HTERT RPE-1 (cell line): Measurements from ENCODE around the gene WDR72.
"Not testable (repeated sequence)": the region's sequence is repeated elsewhere in the genome, so short reads cannot be mapped to it uniquely, and the experiment has no call there.

ENCODE experiments used
- in situ Hi-C: fragments of 300-500 bp; cut with MboI; formaldehyde crosslinking; loops from 4 replicates; pipeline ENCODE4 v1.14.3; 2020; ENCODE audit warnings: low sequenced_read_pairs

WDR72 gene

DNA sequence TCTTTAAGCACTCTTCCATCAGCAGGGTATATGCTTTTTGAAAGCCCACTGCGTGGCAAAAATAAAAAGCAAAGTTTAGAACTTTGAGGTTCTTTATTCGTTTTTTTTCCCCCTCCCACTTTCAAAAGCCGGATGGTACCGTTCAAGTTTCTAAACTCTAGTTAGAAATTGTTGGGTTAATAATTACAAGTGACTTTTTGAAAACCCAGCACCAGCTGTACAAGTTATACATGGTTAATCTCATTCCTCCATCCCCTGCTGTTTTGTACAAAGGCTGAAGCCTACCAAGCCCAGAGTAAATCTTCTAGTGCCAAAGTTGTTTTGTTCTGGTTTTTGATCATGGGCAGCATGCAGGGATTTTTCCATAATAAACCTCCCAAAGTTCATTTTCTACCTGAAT, 48.6 kb downstream of the WDR72 start:
- in situ Hi-C loops, result no loop called here

DNA sequence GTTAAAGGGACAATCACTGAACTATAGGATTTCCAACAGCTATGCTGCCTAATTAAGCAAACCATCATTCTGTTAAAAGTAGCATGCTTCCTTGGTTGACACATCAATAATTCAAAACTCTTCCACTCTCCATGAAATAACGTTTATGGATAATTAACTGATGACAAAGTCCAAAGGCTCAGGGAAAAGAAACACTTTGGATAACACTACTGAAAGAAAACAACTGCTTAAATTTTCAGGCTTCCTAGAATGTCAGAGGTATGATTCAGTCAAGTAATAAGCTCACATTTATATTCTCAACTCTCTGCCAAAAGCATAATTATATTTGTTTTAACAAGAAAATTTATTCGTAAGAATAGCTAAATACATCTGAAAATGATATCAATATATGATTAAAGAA, 49.6 kb downstream of the WDR72 start:
- in situ Hi-C loops, result no loop called here

DNA sequence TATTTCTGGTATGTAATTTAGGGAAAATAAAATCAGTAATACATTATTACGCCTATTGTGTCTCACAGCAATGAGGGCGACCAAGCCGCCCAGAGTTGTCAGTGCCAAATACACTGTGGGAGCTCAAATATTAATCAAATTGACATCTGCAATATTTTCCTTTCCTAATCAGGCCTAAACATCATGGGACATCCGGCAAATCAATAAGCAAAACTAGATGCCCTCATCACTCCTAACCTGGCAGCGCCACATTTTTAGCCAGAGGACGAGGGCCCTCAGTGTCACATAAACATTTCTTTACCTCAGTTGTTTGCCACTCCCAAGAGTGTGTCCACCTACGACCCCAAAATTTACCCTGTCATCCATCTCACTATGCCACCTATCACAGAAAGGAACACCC, 64.1 kb downstream of the WDR72 start:
- in situ Hi-C loops, result no loop called here

DNA sequence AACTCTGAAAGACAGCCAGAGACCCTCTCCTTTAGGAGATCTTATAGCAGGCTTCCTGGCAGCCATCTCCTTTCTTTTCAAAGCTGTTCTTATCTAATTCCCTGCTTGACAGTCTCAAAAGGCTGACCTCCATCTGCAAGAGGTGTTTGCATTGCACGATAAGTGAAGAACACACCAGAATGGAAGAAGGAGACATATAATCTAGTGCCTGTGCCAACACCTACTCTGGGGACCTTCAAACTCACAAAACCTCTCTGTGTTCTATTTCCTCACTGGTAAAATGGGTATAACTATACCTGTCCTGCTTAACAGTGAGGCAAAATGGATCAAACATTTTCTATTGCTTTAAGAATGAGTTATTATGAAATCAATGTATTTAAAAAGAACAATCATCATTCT, 65.0 kb downstream of the WDR72 start:
- in situ Hi-C loops, result no loop called here

DNA sequence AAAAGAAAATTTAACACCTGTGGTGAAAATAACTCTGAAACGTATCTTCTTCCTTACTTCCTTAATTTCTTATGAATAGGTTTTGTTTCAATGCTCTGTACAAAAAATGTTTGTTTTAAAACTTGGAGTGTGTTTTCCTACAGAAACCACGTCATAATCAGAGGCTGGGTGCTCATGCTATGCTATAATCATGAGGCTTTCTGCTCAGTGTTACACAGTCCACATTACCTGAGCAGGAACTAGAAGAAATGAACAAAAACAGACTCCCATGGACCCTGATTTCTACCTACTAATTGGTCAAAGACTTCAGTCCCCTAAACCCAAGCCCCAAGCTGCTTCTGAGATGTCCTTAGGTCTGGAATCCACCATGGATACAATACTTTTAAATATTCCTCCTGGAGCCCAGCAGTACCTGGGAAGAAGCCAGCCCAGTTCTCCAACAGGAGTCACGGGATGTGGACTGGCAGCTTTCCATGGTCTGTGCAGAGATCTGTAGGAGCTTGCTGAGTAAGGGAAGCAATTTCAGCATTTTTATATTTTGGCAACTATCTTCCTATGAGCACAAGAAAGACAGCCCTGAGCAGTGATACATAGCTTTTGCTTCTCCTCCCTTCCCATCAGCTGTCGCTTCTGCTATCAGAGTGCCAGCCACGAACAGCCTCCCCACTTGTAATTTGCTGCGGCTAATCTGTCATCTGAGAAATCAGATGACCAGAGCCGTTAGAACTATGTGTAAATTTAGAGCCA, 65.6 kb downstream of the WDR72 start:
- in situ Hi-C loops, result no loop called here

DNA sequence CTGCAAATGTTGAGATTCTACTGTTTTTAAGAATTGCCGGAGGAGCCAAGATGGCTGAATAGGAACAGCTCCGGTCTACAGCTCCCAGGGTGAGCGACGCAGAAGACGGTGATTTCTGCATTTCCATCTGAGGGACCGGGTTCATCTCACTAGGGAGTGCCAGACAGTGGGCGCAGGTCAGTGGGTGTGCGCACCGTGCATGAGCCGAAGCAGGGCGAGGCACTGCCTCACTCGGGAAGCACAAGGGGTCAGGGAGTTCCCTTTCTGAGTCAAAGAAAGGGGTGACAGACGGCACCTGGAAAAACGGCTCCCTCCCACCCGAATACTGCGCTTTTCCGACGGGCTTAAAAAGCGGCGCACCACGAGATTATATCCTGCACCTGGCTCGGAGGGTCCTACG, 75.3 kb downstream of the WDR72 start:
- in situ Hi-C loops, result not testable (repeated sequence)

DNA sequence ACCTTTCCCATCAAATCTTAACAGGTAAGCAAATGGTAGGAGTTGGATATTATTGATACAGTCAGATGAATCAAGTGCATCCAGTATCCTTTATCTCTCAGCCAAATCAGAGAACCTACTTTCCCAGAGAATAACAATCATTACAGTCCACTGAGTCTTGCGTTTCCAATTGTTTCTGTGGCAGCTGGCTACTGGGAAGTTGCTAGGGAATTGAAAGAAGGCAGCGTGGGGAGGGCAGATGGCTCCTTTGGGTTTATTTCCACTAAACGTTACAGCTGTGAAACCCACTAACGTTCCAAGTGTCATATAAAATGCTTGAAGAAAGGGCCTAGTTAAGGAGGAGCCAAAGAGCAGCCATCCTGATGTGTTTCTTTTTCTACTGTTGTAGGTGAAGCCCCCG, 78.4 kb downstream of the WDR72 start:
- in situ Hi-C loops, result no loop called here

DNA sequence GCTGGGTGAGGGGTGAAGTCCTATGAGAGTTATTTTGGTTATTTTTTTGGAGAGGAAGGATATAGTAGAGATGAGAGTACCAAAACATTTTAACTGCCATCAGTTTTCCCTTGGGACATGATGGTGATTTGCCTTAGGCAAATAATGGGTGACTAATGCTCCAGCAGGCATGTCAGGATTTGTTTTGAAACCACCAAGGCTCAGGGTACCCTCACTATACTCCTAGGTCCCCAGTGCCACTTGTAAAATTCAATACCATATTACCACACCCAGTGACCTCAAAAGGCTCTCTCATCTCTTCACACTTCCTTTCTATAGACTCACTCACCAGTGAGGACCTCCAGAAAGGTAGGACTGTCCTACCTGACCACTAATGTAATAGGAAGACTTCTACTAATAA, 83.6 kb downstream of the WDR72 start:
- in situ Hi-C loops, result no loop called here

DNA sequence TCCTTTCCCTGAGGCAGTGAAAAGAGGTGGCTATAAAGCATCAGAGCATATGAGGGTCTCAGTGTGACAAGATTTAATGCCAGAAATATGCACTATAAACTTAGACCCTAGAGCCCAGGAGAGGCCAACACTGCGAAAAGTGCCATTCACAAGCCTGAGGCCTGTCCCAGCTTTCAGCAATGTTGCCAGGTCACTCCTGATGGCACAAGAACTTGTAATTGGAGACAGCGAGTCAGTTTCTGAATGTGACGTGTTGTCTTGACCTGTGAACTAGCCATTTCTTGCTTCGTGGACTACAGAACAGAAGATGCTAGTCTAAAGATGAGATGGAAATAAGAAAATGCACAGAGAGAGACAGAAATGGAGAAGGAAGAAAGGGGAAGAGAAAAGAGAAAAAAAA, 87.9 kb downstream of the WDR72 start:
- in situ Hi-C loops, result no loop called here

DNA sequence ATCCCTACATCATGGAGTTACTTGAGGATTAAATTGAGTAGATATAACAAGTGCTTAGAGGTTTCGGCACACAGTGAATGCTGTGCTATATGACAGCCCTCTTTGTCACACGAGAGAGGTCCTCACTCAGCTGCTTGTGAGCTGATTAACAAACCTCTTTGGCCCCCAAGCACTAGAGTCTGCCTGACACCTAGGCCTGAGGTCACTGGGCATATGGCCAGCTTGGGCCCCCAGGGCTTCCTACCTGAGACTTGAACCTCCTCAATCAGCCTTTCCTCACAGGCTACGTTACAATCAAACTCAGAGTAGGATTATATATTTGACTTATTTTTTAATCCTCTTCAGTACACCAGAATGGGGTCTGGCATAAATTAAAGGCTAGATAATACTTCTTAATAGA, 88.8 kb downstream of the WDR72 start:
- in situ Hi-C loops, result no loop called here

DNA sequence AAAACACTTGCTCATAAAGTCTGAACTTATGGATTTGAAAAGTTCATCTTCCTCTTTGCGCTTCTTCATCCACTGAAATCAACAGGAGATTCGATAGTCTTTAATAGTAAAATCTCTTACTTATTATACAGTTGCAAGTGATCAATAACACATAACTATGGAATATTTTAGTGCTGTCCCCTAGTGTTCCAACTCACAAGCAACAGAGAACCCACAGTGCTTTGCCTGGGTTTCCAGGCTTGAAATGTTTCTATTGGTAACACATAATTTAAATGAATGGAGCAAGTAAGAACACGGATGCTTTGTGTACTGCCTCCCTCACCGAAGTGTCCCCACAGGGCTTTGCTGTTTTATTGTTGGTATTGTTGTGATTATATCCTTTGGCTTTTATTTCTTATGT, 93.5 kb downstream of the WDR72 start:
- in situ Hi-C loops, result no loop called here

DNA sequence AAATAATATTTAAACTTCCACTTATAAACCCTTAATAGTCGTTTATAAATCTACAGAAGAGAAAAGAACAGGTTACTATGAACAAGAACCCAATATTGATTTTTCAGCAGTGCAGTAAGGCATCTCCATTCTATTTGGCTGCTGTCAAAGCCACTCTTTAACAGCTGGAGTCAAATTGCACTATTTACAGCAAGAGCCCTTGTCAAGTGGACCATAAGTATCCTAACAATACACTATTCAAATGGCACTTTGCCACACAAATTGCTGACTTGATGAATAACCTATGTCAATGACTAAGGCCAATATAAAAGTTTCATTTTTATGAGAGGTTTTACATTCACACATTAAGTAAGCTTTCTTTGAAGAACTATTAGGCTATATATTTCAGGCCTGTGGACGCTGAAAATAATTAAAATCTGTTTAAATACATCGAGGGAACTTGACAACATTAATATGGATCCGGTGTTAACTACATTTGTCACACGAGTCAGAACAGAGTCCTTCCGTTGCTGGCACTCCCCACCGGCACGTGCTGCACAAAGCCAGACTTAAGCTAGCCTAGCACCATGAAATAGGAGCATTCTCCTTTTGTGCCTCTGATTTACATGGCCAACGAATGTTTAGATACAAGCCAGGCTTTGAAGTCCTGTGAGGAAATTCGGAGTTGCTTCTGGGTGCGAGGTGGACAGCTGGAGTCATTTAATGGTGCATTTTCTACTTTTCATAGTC, 100.5 kb downstream of the WDR72 start:
- in situ Hi-C loops, result no loop called here

DNA sequence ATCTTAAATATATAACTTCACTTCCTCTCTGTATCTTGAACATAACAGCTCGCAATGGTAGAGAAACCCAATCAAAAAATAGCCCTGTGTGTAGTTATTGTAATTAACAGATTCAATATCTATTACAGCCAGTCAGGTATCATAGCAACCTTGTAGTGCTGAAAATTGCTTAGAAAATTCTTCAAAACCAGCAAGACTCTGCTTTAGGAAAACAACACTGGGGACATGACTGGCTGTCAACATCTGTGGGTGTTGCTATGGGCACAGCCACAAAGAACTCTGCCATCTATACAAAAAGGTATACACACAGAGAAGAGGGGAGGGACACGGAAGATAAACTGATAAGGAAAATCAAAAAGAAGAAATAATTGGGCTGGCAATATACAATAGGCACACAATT, 101.2 kb downstream of the WDR72 start:
- in situ Hi-C loops, result no loop called here

DNA sequence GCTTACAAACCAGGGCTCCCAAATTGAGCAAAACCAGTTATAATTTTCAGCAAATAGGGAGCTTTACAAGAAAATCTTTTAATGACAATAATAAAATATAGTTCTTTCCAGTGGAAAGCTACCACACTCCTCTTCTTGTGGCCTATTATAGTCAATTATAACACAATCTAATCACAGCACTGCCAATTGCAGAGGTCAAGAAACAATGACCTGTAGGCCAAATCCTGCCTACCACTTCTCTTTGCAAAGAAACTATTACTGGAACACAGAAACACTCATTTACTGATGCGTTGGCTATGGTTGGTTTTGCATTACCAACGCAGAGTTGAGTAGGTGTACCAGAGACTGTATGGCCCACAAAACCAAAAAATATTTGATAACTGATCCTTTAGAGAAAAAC, 110.5 kb downstream of the WDR72 start:
- in situ Hi-C loops, result no loop called here

DNA sequence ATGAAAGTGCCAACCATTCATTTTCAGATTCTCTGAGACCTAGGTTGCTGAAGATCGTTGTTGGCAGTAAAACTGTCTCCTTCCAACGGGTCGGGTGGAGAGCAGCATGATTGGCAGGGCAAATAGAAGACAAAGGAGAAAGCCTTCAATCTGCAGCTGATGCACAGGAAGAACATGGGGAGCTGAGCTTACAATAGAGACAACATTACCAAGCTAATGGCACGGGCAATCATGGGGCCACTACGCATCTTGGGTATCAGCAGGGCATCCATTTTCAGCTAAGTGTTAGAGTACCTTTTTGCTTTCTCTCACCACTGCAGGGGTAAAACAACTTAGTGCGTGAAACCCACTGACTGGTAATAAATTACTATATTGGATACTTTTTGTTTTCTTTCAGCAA, 114.8 kb downstream of the WDR72 start:
- in situ Hi-C loops, result no loop called here

DNA sequence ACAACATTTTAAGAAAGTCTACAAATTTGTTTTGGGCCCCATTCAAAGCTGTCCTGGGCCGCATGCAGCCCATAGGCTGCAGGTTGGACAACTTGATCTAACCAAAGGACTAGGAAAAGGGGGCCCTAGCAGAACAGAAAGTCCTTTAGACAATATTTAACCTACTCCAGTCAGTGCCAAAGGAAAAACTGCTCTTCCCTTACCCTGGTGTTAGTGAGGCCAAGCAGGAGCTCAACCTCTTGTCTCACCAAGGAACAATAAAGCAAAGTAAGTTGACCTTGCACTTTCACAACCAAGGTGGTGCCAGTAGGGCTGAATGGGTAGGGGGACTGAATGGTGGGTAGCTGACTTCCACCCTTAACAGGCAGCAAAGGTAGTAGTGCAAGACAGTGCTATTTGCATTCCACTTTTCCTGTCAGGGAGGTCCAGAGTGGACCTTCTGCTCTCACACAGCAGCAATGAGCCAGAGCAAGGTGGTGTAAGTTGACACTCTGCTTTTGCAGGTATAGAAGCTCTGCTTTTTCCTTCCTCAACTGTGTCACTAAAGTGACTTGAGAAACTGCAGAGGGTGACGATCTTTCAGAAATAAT, 124.9 kb downstream of the WDR72 start:
- in situ Hi-C loops, result no loop called here

DNA sequence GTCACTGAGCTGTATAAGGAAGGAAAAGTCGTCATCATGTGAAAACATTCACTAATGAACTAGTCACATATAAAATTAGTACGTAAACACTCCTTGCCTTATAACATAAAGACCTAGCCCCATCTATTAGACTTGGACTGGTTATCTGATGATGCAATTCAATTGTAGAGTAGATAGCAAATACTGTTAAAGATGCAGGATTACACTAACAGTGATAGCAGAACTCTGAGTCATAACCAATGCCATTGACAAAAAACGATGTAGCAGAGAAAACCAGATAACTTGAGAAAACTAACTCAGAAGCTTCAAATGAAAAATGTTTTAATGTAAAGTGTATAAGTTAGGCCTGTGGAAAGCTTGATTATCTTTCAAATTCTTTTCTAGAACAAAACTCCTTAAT, 132.2 kb downstream of the WDR72 start:
- in situ Hi-C loops, result no loop called here

DNA sequence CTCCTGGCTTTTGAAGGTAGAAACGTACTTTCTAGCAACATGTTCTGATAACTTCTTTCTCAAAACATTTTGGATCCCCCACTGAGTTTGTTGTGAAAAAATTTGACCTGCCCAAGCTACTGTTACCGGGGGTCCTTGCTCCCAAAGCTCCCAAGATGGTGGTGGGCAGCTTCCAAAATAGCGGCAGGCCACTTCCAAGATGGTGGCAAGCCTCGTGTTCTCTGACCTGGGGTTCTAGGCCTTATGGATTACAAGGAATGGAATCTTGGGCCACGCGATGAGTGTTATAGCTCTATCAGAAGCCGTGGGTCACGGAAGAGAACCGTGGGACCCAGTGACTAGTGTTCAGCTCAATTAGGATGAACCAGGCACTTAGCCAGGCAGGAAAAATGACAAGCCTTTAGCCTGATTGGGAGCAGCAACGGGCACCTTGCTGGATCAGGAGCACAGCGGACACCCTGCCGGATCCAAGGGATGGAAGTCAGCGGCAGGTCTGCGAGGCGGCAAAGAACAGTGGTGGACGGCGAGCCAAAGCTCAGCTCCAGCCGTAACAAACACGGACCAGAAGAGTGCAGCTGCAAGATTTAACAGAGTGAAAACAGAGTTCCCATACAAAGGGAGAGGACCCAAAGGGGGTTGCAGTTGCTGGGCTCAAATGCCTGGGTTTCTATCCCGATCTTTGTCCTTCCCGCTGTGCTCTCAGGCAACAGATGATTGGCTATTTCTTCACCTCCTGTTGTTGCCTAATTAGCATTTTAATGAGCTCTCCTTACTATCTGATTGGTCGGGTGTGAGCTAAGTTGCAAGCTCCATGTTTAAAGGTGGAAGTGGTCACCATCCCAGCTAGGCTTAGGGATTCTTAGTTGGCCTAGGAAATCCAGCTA, 133.3 kb downstream of the WDR72 start:
- in situ Hi-C loops, result no loop called here

DNA sequence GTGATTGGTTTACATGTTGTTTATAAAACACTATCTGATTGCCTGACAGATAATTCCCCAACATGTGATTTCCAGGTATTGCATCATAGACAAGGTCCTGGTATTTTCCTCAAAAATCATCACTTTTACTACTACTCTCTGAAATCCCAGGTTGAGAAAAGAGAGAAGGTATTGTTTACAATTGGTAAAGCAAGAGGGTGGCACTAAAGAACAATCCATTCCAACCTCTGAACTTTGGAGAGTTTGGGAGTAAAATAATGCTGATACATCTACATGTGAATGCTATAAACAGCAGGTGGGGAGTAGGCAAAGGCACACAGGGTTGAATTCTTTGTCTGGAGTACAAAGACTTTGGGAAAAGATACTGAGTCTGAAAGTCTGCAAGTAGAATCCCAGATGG, 134.2 kb downstream of the WDR72 start:
- in situ Hi-C loops, result no loop called here

DNA sequence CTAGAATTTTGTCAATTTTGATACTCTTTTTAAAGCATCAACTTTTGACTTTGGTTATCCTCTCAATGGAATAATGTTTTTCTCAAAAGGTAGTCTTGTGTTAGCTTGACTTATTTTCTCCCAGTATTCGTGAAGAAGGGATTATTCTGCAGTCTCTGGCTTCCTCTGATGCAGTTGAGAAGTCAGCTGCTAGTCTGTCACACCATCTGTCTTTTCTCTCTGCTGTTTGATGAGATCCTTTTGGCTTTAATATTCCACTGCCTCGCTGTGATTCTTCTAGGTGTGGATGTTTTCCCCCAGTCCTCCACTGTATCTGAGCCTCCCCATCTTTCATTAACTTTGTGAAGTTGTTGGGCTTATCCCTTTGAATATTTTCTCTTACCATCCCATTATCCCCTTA, 141.0 kb downstream of the WDR72 start:
- in situ Hi-C loops, result no loop called here

DNA sequence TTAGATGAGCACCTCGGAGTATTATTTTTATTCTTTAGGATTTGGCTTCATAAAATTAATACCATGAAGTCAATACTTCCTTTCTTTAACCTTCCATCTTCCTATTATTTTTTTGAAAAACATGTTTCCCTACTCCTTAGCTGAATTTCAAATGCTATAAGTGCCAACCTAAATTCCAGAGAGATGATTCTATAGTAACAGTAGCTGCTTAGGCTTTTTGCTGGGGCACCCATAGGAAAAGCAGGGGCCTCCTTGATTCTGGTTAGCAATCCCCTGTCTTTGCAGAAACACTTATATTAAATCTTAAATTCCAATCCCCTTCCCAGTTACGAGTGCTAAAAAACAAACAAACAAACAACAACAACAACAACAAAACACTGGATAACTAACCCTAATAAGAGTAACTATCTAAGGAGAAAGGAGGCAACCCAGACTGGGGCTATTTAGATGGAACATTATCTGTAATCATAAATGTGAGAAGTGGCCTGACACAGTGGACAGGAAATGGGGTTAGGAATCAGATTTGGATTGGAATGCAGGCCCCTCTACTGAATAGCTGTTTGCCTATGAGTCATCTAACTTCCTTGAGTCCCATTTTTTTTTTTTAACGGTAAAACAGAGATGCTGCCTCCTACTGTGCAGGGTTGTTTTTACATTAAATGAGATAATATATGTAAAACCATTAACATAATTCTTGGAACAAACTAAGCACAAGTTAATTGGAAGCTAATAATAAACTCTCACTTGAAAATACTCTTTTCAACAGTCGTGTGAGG, 148.1 kb downstream of the WDR72 start:
- in situ Hi-C loops, result no loop called here
